Activated CD4-positive, alpha-beta T cell treated with anti-CD3 and anti-CD28 coated beads for 48 hours (primary cell): ENCODE measurements around the gene ARL10.

Source experiments
- DNase-seq: peaks from one replicate; pipeline ENCODE4 v3.0.0-alpha.2; 2020

ARL10 gene, protein sequence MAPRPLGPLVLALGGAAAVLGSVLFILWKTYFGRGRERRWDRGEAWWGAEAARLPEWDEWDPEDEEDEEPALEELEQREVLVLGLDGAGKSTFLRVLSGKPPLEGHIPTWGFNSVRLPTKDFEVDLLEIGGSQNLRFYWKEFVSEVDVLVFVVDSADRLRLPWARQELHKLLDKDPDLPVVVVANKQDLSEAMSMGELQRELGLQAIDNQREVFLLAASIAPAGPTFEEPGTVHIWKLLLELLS

DNA sequence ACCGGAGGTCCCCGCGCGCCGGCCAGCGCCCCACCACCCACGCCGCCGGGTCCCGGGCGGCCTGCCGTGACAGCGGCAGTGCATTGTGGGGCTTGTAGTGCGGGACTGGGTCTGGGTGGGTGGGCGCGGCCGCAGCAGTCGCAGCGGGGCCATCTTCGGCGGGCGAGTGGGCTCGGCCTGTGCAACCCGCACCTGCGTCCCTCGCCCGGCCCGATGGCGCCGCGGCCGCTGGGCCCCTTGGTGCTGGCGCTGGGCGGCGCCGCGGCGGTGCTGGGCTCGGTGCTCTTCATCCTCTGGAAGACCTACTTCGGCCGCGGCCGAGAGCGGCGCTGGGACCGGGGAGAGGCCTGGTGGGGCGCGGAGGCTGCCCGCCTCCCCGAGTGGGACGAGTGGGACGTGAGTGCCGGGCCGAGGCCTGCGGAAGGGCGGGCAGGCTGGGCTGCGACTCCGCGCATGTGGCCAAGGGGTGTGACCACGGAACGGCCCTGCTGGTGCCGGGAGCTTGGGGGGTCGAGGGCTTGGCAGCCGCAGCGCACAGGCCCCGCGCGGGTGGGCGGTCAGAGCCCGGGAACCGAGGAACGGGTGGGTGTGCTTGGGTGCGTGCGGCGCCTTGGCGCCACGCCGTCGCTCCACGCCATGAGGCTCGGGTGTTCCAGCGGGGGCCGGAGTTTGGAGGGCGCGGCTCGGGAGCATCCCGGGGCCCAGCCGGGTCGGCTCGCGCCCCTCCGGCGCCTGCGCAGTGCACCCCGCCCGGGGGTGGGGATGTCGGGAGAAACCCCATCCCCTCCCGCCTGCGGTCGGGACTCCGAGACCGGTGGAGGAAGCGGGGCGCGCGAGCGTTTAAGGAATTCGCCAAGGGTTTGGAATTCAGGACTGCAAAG, at the start of gene ARL10:
Gene ARL10 (plus strand): TSS at position 137 of the 881 bp plus-strand sequence. CDS start 77 bp downstream, at position 214.
- peak; percentile 73 for DNase-seq

DNA sequence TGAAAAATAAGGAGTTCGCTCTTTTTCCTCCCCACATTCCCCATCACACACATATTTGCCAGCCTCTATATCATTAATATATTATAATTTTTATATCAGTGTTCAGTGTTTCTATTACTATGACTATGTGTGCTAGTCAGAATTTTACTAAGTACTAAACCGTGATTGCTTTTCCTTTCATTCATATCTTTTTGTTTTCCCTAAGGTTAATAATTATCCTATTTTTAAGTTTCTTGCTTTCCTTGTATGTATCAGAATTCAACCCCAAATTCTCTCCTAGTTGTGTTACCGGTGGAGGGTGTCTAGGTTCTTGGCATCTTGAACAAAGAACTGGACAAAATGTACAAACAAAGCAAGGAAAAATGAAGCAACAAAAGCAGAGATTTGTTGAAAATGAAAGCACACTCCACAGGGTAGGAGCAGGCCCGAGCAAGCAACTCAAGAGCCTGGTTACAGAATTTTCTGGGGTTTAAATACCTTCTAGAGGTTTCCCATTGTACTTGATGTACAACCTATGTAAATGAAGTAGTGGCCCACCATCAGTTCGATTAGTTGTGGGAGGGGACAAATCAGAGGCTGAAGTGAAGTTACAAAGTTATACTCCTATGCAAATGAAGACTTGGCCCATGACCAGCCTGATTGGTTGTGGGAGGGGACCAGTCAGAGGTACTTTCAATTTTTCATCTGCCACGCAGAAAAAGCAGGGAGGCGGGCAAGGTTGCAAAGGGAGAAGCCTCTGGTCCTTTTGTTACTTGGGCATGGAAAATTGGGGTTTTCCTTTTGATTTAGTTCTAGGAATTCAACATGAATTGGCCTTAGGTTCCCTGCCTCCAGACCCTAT, 47.5 kb upstream of the ARL10 start:
- no peak for DNase-seq

DNA sequence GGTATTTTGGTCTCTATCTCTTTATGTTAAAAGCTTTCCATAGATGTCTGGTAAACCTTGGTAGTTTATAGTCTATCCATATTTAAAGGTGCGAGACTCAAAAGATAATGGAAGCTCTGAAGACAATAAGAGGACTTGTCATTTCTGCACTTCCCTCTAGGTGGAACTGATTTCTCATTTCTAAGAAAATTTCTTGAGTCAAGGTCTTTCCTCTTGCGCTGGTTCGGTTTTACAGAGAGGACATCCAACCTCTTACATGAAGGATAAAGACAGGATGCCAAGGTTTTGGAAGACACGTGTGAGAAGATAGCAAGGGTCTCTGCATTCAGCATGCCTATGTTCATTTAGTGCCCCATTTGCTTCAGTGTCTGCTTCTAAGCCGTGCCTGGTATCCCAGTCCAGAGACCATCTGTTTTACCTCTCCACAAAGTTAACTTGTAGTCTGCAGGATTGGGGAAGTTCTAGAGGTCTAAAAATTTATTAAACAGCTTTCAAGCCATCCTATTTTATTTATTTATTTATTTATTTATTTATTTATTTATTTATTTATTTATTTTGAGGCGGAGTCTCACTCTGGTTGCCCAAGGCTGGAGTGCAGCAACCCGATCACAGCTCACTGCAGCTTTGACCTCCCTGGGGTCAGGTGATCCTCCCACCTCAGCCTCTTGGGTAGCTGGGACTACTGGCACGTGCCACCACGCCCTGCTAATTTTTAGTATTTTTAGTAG, 45.3 kb upstream of the ARL10 start:
- DNase-seq: no peak

DNA sequence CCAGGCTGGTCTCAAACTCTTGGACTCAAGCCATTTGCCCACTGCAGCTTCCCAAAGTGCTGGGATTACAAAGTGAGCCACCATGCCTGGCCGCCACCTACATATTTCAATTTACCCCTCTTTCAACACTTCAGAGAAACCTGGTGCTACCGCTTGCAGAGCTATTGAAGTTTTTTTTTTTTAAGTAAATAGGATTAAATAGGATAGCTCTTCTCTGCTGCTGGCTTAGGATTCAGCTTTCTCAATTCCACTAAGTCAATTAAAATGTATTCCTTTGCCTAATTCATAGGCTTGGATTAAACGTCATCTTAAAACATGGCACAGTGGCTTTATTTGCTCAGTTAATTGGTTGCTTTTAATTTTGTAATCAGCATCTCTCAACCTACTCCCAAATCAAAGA, 44.7 kb upstream of the ARL10 start:
- no peak for DNase-seq

DNA sequence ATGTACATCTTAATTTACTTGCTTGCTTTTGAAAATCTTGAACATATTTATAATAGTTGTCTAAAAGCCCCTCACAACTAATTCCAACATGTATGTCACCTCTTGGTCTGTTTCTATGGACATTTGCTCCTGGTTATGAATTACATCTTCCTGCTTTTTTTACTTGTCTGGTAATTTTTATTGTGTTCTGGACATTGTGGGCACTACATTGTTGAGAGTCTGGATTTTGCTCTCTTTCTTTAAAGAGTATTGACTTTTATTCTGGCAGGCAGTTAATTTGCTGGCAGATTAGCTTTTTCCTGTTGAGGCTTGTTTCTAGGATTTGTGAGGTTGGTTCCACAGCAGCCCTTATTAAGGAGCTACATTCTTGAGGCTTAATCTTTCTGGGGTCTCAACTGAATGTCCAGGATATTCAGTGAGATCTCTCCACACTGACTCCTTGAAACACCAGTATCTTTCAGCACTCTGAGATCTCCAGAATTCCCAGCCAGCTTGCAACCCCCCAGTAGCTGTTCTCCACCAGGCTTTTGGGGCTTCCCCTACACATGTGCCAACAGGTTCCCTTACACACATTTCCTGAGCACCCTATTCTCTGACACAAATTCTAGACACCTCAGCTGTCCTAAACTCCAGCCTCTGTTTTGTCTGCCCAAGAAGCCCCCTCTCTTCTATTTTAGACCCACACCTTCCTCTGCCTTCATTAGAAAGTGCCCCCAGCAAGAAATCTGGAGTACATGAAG, 31.1 kb upstream of the ARL10 start:
- no peak for DNase-seq

DNA sequence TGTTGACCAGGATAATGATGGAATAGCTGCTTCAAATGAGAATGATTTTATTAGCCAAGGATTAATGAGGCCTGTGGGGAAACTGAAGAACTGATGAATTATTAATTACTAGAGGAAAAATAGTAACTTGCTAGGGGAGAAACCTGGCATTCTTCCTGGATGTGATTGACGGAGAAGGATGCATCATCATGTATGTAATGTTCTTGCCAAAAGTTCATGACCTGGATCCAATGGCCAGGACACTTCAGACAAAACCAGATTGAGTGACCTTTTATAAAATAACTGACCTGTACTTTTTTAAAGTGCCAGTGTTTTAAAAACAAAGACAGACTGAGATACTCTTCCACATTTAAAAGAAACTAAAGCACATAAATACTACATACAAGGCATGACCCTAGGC, 27.4 kb upstream of the ARL10 start:
- no peak for DNase-seq

DNA sequence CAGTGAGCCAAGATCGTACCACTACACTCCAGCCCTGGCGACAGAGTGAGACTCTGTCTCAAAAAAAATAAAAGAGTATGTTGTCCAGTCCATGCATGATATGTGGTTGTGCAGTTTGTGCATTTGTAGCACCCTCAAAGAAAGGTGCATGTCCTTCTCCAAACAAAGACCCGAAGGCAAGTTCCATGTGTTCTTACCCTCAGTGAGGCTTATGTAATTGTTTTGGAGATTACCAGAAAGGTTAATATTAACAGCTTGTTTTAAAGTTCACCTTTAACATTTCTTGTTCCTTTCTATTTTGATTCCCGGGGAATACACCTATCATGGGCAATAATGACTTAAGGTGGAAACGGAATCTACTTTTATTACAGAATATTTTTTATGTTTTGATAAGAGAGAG, 26.0 kb upstream of the ARL10 start:
- DNase-seq: no peak

DNA sequence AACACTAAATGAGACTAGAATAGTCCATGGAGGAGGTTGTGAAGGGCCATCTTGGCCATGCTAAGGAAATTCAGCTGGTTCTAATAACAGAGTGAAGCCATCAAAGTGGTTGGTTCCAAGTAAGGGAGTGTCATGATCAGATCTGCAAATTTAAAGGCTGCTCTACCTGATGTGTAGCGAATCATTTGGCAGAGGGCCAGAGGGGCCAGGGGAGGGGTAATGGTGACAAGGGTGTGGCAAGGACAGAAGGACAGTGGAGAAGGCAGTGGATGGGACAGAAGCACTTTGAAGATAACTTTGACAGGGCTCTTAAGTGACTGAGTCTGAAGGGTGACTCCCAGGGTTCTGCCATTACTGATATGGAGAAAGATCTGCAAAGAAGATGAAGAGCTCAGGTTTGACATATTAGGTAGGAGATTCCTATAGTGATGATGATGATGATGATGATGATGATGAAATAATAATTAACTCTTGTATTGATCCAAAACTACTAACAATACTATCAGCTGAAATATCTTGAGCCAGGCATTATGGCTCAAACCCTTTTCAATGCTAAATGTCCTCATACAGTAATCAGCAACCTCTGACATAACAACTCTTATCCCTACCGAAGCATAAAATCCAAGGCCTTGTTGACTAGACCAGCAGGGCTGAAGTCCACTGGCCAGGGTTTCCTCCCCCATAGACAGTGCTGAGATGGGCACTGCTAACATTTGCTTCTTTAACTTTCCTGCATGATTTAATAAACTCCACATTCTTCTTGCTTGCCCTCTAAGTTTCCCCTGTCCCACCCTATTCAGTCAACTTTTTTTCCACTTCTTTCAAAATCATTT, 23.7 kb upstream of the ARL10 start:
- no peak for DNase-seq

DNA sequence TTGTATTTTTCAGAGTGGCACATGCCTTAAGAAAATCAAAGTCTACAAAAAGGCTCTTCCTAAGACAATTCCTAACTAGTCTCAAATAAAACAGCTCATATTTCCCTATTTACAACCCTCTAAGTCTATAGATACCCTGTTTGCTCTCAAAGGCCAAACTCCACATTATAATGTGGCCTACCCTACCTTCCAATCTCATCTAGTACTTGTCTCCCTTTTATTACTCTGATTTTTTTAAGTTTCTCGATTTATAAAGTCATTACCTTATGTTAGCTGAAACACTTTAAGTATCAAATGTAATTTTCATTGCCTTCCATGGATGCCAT, 23.2 kb upstream of the ARL10 start:
- DNase-seq: no peak

DNA sequence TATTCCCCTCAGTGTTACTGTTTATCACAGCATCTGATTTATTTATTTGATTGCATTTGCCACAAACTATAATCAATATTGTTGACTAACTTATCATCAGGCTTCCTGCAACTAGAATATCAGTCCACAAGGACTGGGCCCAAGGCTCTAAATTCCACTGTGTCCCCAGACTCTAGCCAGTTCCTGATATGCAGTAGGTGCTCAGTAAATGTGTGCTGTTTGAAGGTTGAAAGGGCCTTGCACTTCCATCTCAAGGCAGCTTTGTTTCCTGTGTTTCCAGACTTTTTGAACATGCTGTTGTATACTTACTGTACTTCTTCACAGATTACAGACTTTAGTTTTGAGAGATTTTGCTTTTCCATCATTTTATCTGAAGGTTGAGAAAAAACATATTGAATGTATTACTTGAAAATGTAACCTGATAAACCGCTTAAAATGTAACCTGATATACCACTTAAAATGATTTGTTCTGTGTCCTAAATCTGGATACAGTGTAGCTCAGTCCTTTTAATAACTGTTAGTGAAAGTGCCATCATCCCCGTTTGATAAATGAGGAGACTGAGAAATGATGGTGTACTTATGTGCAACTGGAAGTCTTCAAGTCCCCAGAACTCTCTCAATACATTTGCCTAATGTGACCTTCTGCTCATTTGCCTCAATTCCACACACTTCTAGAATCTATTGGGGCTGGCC, 22.4 kb upstream of the ARL10 start:
- no peak for DNase-seq

DNA sequence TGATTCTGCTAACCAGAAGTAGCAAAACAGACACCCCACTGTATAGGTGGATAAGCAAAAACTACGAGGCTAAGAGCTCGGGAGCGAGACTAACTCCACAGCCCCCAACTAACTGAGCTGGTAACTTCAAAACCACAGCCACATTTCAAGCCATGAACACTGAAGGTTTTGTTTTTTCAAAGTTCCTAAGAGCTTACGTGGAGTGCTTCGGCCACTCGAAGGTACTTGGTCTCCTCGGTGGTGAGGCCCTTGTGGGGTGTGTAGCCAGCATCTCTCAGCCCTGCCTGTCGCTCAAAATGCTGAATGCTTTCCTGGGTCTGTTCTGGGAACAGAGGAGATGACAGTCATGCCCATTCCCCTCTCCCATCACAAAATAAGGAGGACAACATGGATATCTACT, 14.9 kb upstream of the ARL10 start:
- no peak for DNase-seq

DNA sequence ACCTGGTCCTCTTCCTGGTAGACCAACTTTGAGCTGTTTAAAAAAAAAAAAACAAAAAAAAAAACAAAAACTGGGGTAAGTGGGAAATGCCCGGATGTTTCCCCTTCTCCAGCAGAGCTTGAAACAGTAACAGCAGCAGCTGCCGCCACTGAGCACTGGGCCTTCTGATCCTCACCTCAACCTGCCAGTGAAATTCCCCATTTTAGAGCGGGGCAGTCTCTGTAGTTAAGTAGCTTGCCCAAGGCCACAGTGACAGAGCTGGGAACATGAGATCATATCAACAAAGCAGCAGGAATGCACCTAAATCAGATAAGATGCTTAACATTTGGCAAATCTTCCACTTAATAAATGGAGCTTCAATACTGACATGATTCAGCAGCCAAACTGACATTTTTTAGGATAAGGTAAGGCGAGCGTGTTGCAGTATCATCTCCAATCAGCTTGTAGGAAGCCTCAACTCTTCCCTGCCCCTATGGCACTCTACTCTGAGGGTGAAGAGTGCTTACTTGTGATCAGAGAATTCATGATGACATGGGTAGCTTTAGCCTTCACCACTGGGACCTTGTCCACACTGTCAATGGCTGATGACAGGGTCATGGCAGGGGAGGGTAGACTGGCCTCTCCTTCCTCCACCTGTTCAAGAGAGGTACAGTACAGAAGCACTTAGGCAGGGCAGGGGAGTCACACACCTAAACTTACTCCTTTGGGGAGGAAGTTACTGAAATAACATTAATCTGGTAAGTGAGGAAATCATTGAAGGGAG, 13.0 kb upstream of the ARL10 start:
- no peak for DNase-seq

DNA sequence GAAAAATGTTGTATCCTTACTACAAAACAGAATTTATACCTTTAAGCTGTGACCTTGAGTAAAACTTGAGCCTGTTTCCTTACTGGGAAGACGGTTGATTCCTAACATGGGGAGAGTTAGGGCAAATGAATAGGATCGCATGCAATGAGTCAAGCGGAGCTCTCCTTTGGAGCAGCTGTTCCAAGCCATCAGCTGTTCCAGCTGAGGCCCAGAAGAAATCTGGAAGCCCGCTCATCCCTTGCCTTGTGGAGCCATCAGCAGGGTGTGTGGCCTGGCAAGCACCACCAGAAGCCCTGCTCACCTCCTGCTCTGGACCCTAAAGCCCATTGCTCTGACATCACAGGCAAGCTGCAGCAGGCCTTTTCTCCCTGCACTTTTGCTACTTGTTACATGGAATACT, 11.8 kb upstream of the ARL10 start:
- DNase-seq: no peak

DNA sequence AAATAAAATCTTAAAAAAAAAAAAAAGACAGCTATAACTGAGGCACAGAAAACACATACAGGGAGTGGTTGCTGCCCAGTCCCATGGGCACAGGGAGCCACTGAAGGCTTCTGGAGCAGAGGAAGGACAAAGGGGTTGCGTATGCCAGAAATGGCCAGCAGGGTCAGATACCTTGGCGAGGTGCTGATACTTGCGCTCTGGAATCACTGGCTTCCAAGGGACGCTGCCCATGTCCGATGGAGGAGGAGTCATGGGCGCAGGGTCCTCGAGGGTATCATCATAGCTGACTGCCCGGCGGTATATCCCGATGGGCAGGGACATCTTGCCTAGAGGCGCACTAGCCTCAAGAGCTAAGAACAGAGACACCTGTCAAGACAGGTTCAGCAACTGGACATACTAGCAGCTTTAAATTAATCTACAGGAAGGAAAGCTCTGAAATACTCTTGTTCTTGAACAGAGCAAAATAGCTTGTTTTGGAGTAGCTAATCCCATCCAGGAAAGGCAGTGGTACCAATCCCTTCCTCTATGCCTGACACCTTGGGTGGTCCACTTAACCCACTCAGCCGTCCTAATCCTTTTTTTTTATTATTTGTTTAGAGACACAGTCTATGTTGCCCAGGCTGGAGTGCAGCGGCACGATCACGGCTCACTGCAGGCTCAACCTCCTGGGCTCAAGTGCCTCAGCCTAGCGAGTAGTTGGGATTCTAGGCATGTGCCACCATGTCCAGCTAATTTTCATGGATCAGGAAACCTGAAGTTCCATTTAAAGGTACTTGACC, 9.7 kb upstream of the ARL10 start:
- DNase-seq: no peak

DNA sequence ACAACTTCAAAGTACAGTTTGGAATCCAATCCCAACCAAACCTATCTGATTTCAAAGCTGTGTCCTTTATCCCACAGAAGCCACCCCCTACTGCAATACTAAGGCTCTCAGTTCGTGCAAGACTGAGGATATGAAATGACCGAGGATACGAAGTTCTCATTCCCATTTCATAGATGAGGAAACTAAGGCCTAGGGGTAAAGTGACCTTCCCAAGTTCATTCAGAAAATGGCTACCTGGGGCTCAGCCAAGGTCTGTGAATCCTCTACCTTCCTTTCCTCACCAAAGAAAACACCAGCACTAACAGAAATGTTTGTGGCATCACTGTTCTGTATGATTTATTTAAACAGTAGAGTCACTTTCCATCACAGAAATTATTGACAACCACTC, 9.1 kb upstream of the ARL10 start:
- DNase-seq: no peak

DNA sequence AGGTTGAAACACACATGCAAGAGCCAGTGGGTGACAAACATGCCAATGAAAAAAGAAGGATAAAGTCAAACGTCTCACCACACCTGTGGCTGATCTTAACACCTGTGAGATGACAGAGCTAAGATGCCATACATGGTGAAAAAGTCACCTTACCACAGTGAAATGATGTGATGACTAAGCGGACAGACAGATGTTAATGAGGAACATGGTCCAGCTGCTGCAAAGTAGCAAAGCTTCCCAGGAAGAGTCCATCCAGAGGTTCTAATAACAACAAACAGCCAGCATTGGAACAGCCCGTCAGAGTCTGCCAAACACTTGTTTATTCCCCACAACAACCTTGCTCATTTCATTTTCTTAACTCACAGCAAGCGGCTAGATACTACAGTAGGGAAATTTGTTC, 5.6 kb upstream of the ARL10 start:
- DNase-seq: no peak

DNA sequence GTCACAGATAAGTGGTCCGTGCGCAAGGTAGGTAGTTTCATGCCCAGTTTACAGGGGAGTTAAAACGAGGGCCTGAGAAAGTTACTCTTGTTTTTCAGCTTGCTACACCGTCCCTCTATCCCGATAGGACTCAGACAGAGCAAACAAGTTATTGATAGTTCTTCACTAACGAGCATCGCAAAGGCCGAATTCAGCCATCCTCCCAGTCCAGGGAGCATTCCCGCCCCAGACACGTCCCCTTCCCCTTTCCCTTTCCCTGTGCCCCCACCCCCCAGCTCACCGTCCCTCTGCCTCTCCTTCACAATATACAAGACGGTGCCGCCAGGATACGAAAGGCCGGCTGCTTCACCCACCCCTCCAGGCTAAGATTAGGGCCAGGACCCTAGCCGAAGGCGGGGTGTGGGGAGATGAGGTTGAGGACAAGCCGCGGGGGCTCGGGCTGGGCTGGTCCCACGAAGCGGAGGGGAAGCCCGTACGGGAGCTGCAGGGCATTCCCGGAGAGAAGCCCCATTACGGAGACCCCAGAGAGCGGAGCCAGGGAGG, 4.3 kb upstream of the ARL10 start:
- DNase-seq: no peak

DNA sequence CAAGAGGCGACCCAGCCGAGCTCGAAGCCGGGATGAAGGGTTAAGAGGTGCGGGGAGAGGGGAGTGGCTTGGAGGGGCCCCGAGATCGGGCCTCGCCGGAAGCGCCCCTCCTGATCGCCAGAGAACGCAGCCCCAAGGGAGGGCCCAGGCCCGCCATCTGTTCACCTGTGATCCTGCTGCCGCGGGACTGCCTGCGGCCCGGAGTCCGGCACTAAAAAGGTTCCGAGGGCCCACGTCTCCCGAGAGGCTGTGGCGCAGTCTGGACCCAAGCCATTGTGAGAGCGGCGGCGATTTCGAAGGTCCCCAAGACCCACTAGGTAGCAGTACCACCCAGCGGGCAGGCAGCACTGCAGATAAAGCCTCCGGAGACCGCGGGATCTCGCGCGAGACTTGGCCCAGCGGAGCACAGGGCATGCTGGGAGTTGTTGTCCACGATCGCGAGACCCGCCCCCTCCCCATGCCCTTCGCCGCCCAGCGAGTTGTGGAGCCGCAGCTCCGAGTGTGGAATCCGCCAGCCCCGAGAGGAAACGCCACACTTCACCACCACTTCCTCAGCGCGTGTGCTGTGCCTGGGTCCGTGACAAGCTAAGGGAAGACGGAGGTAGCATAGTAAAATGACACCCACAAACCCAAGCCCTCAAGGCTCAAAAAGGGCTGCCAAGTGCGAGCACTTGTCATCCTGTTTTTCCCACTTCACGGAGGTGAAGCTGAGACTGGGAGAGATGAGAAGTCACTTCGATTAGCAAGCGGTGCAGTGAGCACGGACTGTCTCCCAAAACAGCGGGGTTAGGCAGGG, 3.7 kb upstream of the ARL10 start, which contains the start of gene KIAA1191:
Gene KIAA1191 (minus strand): TSS at position 328 of the 796 bp plus-strand sequence. CDS start 2,256 bp downstream, outside the sequence.
- peak; percentile 95 for DNase-seq
